HG03196 (cell line): ENCODE measurements around the gene RNFT2.

Experiments
- ATAC-seq: cut with Tn5 transposase; IDR thresholded peaks from one replicate; pipeline ENCODE4 v1.9.1; 2021; ENCODE audit not compliant: unreplicated experiment

Gene RNFT2

DNA sequence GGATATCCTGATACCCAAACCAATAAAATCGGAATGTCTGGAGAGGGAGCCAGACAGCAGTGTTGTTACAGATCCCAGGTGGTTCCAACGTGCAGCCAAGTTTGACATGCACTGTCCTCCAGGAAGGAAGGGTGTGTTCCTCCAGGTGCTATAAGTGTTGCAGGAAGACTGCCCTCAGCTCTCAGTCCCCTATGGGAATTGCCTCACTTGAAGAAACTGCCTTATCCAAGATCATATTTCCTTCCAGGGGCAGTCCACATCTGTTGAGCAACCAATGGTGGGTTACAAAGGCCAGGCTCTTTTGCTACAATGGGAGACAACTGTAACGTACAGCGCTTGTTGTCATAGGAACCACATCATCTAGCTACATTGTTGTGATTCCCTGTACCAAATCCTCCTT lies 159.4 kb downstream of the RNFT2 start:
- ATAC-seq: no peak

DNA sequence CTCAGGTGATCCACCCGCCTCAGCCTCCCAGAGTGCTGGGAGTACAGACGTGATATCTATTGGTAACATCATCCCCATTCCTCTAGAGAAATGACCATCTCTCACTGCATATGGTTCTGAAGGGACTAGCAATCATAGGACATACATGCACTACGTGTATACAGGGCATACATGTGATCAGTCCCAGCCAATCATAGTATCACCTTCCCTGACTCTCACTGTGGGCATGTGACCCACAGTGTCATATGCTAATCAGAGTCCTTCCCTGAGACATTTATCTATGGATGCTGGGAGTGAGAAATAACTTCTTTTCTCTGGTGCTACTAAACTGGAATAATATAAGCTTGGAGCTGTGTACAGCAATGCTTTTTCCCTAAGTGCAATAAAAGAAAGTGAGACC lies 160.6 kb downstream of the RNFT2 start:
- ATAC-seq: no peak

DNA sequence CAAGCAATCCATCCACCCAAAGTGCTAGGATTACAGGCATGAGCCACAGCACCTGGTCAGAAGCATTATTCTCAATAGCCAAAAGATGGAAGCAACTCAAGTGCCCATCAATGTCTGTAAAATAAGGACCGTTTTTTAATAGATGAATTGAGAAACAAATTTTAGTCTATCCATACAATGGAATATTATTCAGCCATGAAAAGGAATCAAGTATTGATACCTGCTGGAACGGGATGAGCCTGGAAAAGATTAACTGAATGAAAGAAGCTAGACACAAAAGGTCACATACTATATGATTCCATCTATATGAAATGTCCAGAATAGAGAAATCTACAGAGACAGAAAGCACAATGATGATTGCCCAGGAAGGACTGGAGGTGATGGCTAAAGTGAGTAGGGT lies 163.5 kb downstream of the RNFT2 start:
- no peak for ATAC-seq
